DMS114 treated with DMSO at 0.1 percent for 48 hours (cell line): ENCODE measurements around the gene ECI1.

Source experiments
- DNase-seq: peaks from one replicate; lab custom pipeline; 2025; ENCODE audit not compliant: unreplicated experiment; lab: John Stamatoyannopoulos, UW

ECI1 gene

GRCh38 chr16:2251296-2252111, at the start of gene ECI1:
Gene ECI1 (minus strand): TSS chr16:2251587. CDS start chr16:2251566, 21 bp downstream.
- DNase-seq, result peak; percentile 69

- no peak for DNase-seq
These were observed 48.5 kb upstream of the ECI1 start for GRCh38 chr16:2299915-2300192.

GRCh38 chr16:2299121-2299914, 47.9 kb upstream of the ECI1 start:
- no peak for DNase-seq

GRCh38 chr16:2298621-2299020, 47.2 kb upstream of the ECI1 start:
- DNase-seq, result no peak

- DNase-seq, result no peak
These were observed 46.1 kb upstream of the ECI1 start for GRCh38 chr16:2297506-2297860.

- DNase-seq, result no peak
These were observed 45.5 kb upstream of the ECI1 start for GRCh38 chr16:2296661-2297505.

GRCh38 chr16:2295056-2295798, 43.8 kb upstream of the ECI1 start:
- DNase-seq, result no peak

- DNase-seq, result no peak
These were observed 40.8 kb upstream of the ECI1 start for GRCh38 chr16:2292221-2292620.

- no peak for DNase-seq
These were observed 37.9 kb upstream of the ECI1 start for GRCh38 chr16:2289282-2289681.

GRCh38 chr16:2288726-2289125, 37.3 kb upstream of the ECI1 start:
- no peak for DNase-seq

- no peak for DNase-seq
These were observed 36.6 kb upstream of the ECI1 start for GRCh38 chr16:2287916-2288547.

GRCh38 chr16:2286550-2286949, 35.2 kb upstream of the ECI1 start:
- DNase-seq, result no peak

GRCh38 chr16:2285731-2286191, 34.4 kb upstream of the ECI1 start:
- no peak for DNase-seq

- DNase-seq, result no peak
These were observed 33.6 kb upstream of the ECI1 start for GRCh38 chr16:2284797-2285576.

- no peak for DNase-seq
These were observed 32.8 kb upstream of the ECI1 start for GRCh38 chr16:2284001-2284770.

- DNase-seq, result no peak
These were observed 31.6 kb upstream of the ECI1 start for GRCh38 chr16:2282866-2283555.

- no peak for DNase-seq
These were observed 30.9 kb upstream of the ECI1 start for GRCh38 chr16:2282262-2282661.

- DNase-seq, result no peak
These were observed 29.7 kb upstream of the ECI1 start for GRCh38 chr16:2280981-2281542.
